Uterus (tissue), 4 donors: ENCODE measurements around the gene HASPIN. TPM values are rescaled to one million over a fixed set of nuclear protein-coding genes. Genes with fewer than 3 reads are reported as not detected.

Experiments used
- DNase-seq, 2 donors: peaks; one replicate each; pipeline ENCODE4 v3.0.0-alpha.2; 2019 to 2020
- H3K27ac ChIP-seq, 2 donors: fragments of 200-600 bp; sonication (generic); 1 replicate in 1 of 2; 2 replicates in 1 of 2; pipeline ENCODE4 v1.5.1; 2016 to 2018
- H3K27me3 ChIP-seq, 2 donors: fragments of 200-600 bp; sonication (generic); one replicate each; pipeline ENCODE4 v1.5.1; 2018 to 2019; ENCODE audit warnings: control low read depth in 1 of 2
- H3K36me3 ChIP-seq, 2 donors: fragments of 200-600 bp; sonication (generic); one replicate each; pipeline ENCODE4 v1.5.1; 2019; ENCODE audit warnings: control low read depth in 1 of 2
- H3K4me1 ChIP-seq, 2 donors: fragments of 200-600 bp; sonication (generic); one replicate each; pipeline ENCODE4 v1.5.1; 2018 to 2019; ENCODE audit warnings: control low read depth in 1 of 2
- H3K4me3 ChIP-seq, 2 donors: fragments of 200-600 bp; sonication (generic); 1 replicate in 1 of 2; 2 replicates in 1 of 2; pipeline ENCODE4 v1.5.1; 2018 to 2019; ENCODE audit warnings: mild to moderate bottlenecking in 1 of 2
- H3K9me3 ChIP-seq, 2 donors: fragments of 200-600 bp; sonication (generic); one replicate each; pipeline ENCODE4 v1.5.1; 2019; ENCODE audit warnings: control low read depth in 1 of 2
- POLR2A ChIP-seq, 2 donors: fragments of 450-650 bp; IDR thresholded peaks; one replicate each; pipeline ENCODE4 v1.6.1; 2016; ENCODE audit warnings: antibody characterized with exemption in 2 of 2, mild to moderate bottlenecking in 1 of 2, moderate library complexity in 1 of 2
- intact Hi-C: fragments of 100-400 bp; cut with DNase I; formaldehyde crosslinking; loops from one replicate; pipeline ENCODE4 v1.15.1; 2023; ENCODE audit warnings: low total_unique reads
- total RNA-seq, 4 donors: library from RNA; depleted of rRNA in 3 of 4; stranded (reverse); fragments of >200 nt in 3 of 4; gene quantifications; one replicate each; pipeline versions ENCODE4 v1.1.0 to v1.2.4, GENCODE V29; 2014 to 2023
- TF ChIP-seq, protein P1 (sequence below), 4 experiments: fragments of 200-600 bp in 2 of 4; fragments of 450-650 bp in 2 of 4; sonication (generic) in 2 of 4; IDR thresholded peaks; one replicate each; pipeline ENCODE4 v1.5.1; 2016 to 2019; ENCODE audit warnings: antibody characterized with exemption in 4 of 4, mild to moderate bottlenecking in 2 of 4, moderate library complexity in 1 of 4
- donor health status: DM: yes; HTN: yes; CAD: no.

Gene HASPIN
- total RNA-seq, 4 donors from 2014 or later = 2.0 TPM; not detected in 3

DNA sequence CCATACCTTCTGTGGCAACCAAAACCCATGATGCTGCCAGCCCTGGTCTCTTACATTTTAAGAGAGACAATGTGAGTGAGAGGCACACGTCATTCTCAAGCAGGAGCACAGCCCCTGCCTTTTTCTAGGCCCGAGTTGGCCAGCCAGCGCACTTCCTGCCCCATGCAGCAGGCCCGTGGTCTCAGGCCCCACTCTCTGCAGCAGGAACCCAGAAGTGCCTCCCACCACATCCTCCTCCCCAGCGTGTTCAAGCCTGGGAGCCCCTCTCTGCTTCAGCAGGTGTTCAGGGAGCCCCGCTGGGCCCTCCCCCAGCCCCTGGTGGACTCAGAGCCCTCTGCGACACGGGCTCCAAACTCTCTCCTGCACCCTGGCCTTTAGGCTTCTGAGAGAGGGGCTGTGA lies 46.8 kb downstream of the HASPIN start:
- no peak for TF ChIP-seq POLR2A (IDR thresholded peaks at IDR 0.05)
- TF ChIP-seq, protein P1, sequence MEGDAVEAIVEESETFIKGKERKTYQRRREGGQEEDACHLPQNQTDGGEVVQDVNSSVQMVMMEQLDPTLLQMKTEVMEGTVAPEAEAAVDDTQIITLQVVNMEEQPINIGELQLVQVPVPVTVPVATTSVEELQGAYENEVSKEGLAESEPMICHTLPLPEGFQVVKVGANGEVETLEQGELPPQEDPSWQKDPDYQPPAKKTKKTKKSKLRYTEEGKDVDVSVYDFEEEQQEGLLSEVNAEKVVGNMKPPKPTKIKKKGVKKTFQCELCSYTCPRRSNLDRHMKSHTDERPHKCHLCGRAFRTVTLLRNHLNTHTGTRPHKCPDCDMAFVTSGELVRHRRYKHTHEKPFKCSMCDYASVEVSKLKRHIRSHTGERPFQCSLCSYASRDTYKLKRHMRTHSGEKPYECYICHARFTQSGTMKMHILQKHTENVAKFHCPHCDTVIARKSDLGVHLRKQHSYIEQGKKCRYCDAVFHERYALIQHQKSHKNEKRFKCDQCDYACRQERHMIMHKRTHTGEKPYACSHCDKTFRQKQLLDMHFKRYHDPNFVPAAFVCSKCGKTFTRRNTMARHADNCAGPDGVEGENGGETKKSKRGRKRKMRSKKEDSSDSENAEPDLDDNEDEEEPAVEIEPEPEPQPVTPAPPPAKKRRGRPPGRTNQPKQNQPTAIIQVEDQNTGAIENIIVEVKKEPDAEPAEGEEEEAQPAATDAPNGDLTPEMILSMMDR (IDR thresholded peaks at IDR 0.05) = no peak
- intact Hi-C loops = no loop called here
- no peak for DNase-seq
- no peaks in the 10 kb centered on the region for H3K36me3 ChIP-seq
- H3K4me1 ChIP-seq = no peaks in the 10 kb centered on the region
- H3K9me3 ChIP-seq = no peaks in the 10 kb centered on the region
- no peak overlapping the region for H3K27ac ChIP-seq
- no peak overlapping the region for H3K4me3 ChIP-seq
- no peaks in the 10 kb centered on the region for H3K27me3 ChIP-seq

- Histone ChIP-seq H3K36me3 (no peaks in the 10 kb centered on the region), H3K27me3 (no peaks in the 10 kb centered on the region), H3K9me3 (no peaks in the 10 kb centered on the region), H3K4me3 (no peak overlapping the region), H3K27ac (no peak overlapping the region), H3K4me1 (no peaks in the 10 kb centered on the region)
- TF ChIP-seq, protein P1 (IDR thresholded peaks at IDR 0.05) = no peak
- TF ChIP-seq POLR2A (IDR thresholded peaks at IDR 0.05) = no peak
- no peak for DNase-seq
- intact Hi-C loops = no loop called here
These were observed 47.4 kb downstream of the HASPIN start for GRCh38 chr17:3771140-3771539.

DNA sequence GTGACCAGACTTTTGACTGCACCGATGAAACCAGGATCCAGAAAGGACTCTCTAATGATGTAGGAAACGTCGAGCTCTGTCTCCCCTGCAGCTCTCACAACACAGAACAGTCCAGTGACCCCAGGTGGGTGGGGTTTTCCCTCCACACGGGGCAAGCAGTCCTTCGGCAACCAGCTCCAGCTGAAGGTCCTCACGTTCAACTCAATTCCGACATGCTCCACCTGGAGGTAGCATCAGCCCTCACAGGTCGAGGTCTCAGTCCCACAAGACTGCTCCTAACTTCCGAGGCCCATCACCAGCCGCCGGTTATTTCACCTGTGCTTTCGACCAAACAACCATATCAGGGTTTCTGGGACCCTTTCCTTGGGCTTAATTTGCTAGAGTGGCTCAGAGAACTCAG lies 49.1 kb downstream of the HASPIN start:
- intact Hi-C loops = no loop called here
- H3K4me1 ChIP-seq = no peaks in the 10 kb centered on the region
- H3K27me3 ChIP-seq = no peaks in the 10 kb centered on the region
- H3K4me3 ChIP-seq = no peak overlapping the region
- no peak for DNase-seq
- no peak overlapping the region for H3K27ac ChIP-seq
- TF ChIP-seq, protein P1 (IDR thresholded peaks at IDR 0.05) = no peak
- no peak for TF ChIP-seq POLR2A (IDR thresholded peaks at IDR 0.05)
- H3K36me3 ChIP-seq = no peaks in the 10 kb centered on the region
- H3K9me3 ChIP-seq = no peaks in the 10 kb centered on the region

DNA sequence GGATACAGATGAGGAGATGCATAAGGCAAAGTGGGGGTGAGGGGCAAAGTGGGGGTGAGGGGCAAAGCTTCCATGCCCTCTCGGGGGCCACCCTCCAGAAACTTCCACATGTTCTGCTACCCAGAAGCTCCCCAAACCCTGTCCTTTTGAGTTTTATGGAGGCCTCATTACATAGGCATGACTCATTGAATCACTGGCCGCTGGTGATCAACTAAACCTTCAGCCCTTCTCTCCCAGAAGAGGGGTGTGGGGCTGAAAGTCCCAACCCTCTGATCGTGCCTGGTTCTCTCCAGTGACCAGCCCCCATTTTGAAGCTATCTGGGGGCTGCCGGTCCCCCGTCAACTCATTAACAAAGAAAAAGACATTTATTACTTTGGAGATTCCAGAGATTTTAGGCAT lies 49.8 kb downstream of the HASPIN start:
- intact Hi-C loops = no loop called here
- no peaks in the 10 kb centered on the region for H3K27me3 ChIP-seq
- TF ChIP-seq POLR2A (IDR thresholded peaks at IDR 0.05) = no peak
- TF ChIP-seq, protein P1 (IDR thresholded peaks at IDR 0.05) = no peak
- H3K27ac ChIP-seq = no peak overlapping the region
- no peak for DNase-seq
- no peaks in the 10 kb centered on the region for H3K36me3 ChIP-seq
- H3K9me3 ChIP-seq = no peaks in the 10 kb centered on the region
- H3K4me3 ChIP-seq = no peak overlapping the region
- H3K4me1 ChIP-seq = no peaks in the 10 kb centered on the region

GRCh38 chr17:3773966-3774365 lies 50.3 kb downstream of the HASPIN start:
- no peak for DNase-seq
- intact Hi-C loops = no loop called here
- no peak overlapping the region for H3K4me3 ChIP-seq
- TF ChIP-seq, protein P1 (IDR thresholded peaks at IDR 0.05) = no peak
- TF ChIP-seq POLR2A (IDR thresholded peaks at IDR 0.05) = no peak
- H3K27ac ChIP-seq = no peak overlapping the region
- H3K9me3 ChIP-seq = no peaks in the 10 kb centered on the region
- H3K27me3 ChIP-seq = no peaks in the 10 kb centered on the region
- H3K36me3 ChIP-seq = no peaks in the 10 kb centered on the region
- no peaks in the 10 kb centered on the region for H3K4me1 ChIP-seq

Other genes starting within 250 kb of the HASPIN start
- gene ASPA, start 247.9 kb upstream of the HASPIN start, total RNA-seq = 10 to 100 TPM in 2 of 4 donors, 1 to 10 TPM in 2; 1.3 to 19.4 (median 12.1) TPM
- 1 to 10 TPM in 1 of 4 donors, under 1 TPM in 1, not detected in 2; 0.88 to 1.5 TPM for gene TRPV3, start 166.1 kb upstream of the HASPIN start, total RNA-seq
- 10 to 100 TPM in 1 of 4 donors, 1 to 10 TPM in 3; 4.7 to 12.1 (median 8.5) TPM for gene TRPV1, start 114.5 kb upstream of the HASPIN start, total RNA-seq
- 10 to 100 TPM in 2 of 4 donors, 1 to 10 TPM in 1, under 1 TPM in 1; 0.26 to 24.4 (median 8.3) TPM for gene SHPK, start 87.7 kb upstream of the HASPIN start, total RNA-seq
- 10 to 100 TPM; 10.8 to 17.8 (median 13.8) TPM for gene CTNS, start 87.1 kb upstream of the HASPIN start, total RNA-seq
- gene TAX1BP3, start 55.3 kb upstream of the HASPIN start, total RNA-seq = 10 to 100 TPM; 44.7 to 98.7 (median 74.0) TPM
- gene EMC6, start 55.1 kb upstream of the HASPIN start, total RNA-seq = 10 to 100 TPM in 3 of 4 donors, 1 to 10 TPM in 1; 7.1 to 34.7 (median 22.7) TPM
- gene P2RX5, start 27.7 kb upstream of the HASPIN start, total RNA-seq = 1 to 10 TPM in 2 of 4 donors, under 1 TPM in 2; 0.51 to 8.2 (median 1.1) TPM
- 10 to 100 TPM in 2 of 4 donors, 1 to 10 TPM in 2; 2.8 to 46.8 (median 14.2) TPM for gene ITGAE, start 77.3 kb downstream of the HASPIN start, total RNA-seq
- gene NCBP3, start 122.3 kb downstream of the HASPIN start, total RNA-seq = 10 to 100 TPM; 16.5 to 46.7 (median 30.1) TPM
- gene CAMKK1, start 169.2 kb downstream of the HASPIN start, total RNA-seq = 10 to 100 TPM in 1 of 4 donors, 1 to 10 TPM in 3; 2.6 to 37.6 (median 6.4) TPM
- gene P2RX1, start 192.6 kb downstream of the HASPIN start, total RNA-seq = 10 to 100 TPM in 2 of 4 donors, 1 to 10 TPM in 2; 1.2 to 18.8 (median 9.9) TPM
- gene ATP2A3, start 240.5 kb downstream of the HASPIN start, total RNA-seq = 10 to 100 TPM in 3 of 4 donors, 1 to 10 TPM in 1; 5.7 to 33.6 (median 17.5) TPM